Brain microvascular endothelial cell (primary cell): ENCODE measurements around the gene MANF.
A peak's percentile ranks its signal among the peaks of the same experiment; 100 is the strongest.

ENCODE experiments used
- DNase-seq: peaks from one replicate; pipeline ENCODE4 v3.0.0-alpha.2; 2020
- H3K27ac ChIP-seq: fragments of 250-450 bp; sonication (Bioruptor Pico); 2 replicates; pipeline ENCODE4 v1.5.1; 2020; ENCODE audit warnings: mild to moderate bottlenecking, moderate library complexity
- H3K27me3 ChIP-seq: fragments of 250-450 bp; sonication (Bioruptor Pico); replicated peaks from 2 replicates; pipeline ENCODE4 v1.5.1; 2020; ENCODE audit warnings: mild to moderate bottlenecking
- H3K36me3 ChIP-seq: fragments of 250-450 bp; sonication (Bioruptor Pico); replicated peaks from 2 replicates; pipeline ENCODE4 v1.5.1; 2020; ENCODE audit warnings: mild to moderate bottlenecking
- H3K4me3 ChIP-seq: 2 replicates; pipeline ENCODE4 v1.5.1; 2011; ENCODE audit warnings: low read depth, mild to moderate bottlenecking, control low read depth, low read length, moderate library complexity
- CTCF ChIP-seq: IDR thresholded peaks from 2 replicates; pipeline ENCODE4 v1.5.1; 2011; ENCODE audit warnings: low read depth, mild to moderate bottlenecking, moderate library complexity, low read length, control low read depth, inconsistent platforms; ENCODE audit errors: missing control alignments
- in situ Hi-C: cut with HindIII; loops from 2 replicates; pipeline ENCODE4 v1.10.0; 2017; ENCODE audit warnings: low sequenced_read_pairs, low pct_ligation_motif_present

The MANF gene

GRCh38 chr3:51422211-51422610 lies 37.1 kb downstream of the MANF start:
- Histone ChIP-seq H3K27me3 (no peaks in the 10 kb centered on the region), H3K4me3 (no peak overlapping the region), H3K36me3 (peaks cover 17% of the 10 kb centered on the region), H3K27ac (no peak overlapping the region)
- in situ Hi-C loops = no loop called here
- no peak for TF ChIP-seq CTCF
- no peak for DNase-seq

- Histone ChIP-seq H3K27ac (no peak overlapping the region), H3K27me3 (no peaks in the 10 kb centered on the region), H3K4me3 (no peak overlapping the region), H3K36me3 (peaks cover 13% of the 10 kb centered on the region)
- TF ChIP-seq CTCF = no peak
- in situ Hi-C loops = no loop called here
- no peak for DNase-seq
Measured at GRCh38 chr3:51426921-51427320, 41.8 kb downstream of the MANF start.

- no peak overlapping the region for H3K27ac ChIP-seq
- H3K4me3 ChIP-seq = no peak overlapping the region
- no peak for DNase-seq
- in situ Hi-C loops = no loop called here
- TF ChIP-seq CTCF = no peak
- no peaks in the 10 kb centered on the region for H3K27me3 ChIP-seq
- peaks cover 11% of the 10 kb centered on the region for H3K36me3 ChIP-seq
Measured at GRCh38 chr3:51429138-51429537, 44.0 kb downstream of the MANF start.

DNA sequence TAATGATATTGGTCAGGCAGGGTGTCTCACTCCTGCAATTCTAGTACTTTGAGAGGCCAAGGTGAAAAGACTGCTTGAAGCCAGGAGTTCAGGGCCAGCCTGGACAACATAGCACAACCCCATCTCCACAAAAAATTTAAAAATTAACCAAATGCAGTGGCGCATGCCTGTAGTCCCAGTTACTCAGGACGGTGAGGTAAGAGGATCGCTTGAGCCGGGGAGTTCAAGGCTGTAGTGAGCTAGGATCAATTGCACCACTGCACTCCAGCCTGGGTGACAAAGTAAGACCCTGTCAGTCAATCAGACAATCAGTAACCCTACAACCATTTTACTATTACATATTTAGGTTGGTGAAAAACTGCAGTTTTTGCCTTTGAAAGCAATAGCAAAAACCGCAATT lies 49.0 kb downstream of the MANF start:
- peaks cover 11% of the 10 kb centered on the region for H3K36me3 ChIP-seq

GRCh38 chr3:51434746-51435327 lies 49.7 kb downstream of the MANF start:
- TF ChIP-seq CTCF = peak; percentile 85
- no peak overlapping the region for H3K27ac ChIP-seq
- in situ Hi-C loops = no loop called here
- peaks cover 8% of the 10 kb centered on the region for H3K36me3 ChIP-seq
- H3K4me3 ChIP-seq = no peak overlapping the region
- DNase-seq = peak; percentile 31
- no peaks in the 10 kb centered on the region for H3K27me3 ChIP-seq

More for the DNA sequence above, 49.0 kb downstream of the MANF start:
- Histone ChIP-seq H3K4me3 (no peak overlapping the region), H3K27ac (no peak overlapping the region), H3K27me3 (no peaks in the 10 kb centered on the region)
- DNase-seq = no peak
- no peak for TF ChIP-seq CTCF
- in situ Hi-C loops = no loop called here

DNA sequence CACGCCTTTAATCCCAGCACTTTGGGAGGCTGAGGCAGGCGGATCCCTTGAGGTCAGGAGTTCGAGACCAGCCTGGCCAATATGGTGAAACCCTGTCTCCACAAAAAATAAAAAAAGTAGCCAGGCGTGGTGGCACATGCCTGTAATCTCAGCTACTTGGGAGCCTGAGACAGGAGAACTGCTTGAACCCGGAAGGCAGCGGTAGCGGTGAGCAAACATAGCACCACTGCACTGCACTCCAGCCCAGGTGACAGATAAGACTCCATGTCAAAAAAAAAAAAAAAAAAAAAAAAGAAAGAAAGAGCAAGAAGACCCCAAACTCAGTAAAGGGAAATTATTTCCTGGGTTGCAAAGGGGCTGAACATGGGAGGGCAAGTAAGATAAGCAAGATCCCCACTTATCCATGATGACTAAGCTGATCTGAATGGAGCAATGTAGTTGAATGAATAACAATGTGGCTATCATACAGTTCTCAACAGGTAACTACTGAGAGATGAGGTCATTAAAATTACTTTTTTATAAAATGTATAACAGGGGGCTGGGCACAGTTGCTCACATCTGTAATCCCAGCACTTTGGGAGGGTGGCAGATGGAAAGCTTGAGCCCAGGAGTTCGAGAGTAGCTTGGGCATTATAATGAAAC lies 52.0 kb downstream of the MANF start:
- Histone ChIP-seq H3K4me3 (no peak overlapping the region), H3K27me3 (no peaks in the 10 kb centered on the region), H3K27ac (no peak overlapping the region), H3K36me3 (peaks cover 9% of the 10 kb centered on the region)
- no peak for DNase-seq
- in situ Hi-C loops = no loop called here
- TF ChIP-seq CTCF = no peak
